ENCODE data around the gene PIPOX. TPM values are rescaled to one million over a fixed set of nuclear protein-coding genes. Genes with fewer than 3 reads are reported as not detected.

Gene PIPOX
- total RNA-seq, 2 experiments from 2014 or later: 1.5 to 2.4 TPM

GRCh38 chr17:29054835-29055234 is 11.9 kb downstream of the PIPOX start:
- Mint-ChIP-seq H3K4me1 (ENCODE audit: low read depth) (no peaks in the 10 kb centered on the region), H3K27ac (no peak overlapping the region), H3K36me3 (no peaks in the 10 kb centered on the region), H3K9me3 (no peaks in the 10 kb centered on the region), H3K27me3 (no peaks in the 10 kb centered on the region), H3K4me3 (no peak overlapping the region)
- intact Hi-C loops (cut with micrococcal nuclease): no loop called here
- POLR2A ChIA-PET: no interaction called here
- DNase-seq: no peak
- CTCF ChIA-PET: interaction anchor here (0.6 to 2.4 kb wide), 3 partner anchors 62 to 425 kb away, joined by 3 to 12 read pairs (median 4); no protein-coding TSS in a partner anchor

GRCh38 chr17:29057361-29057760 is 14.4 kb downstream of the PIPOX start:
- peaks cover 2% of the 10 kb centered on the region for H3K4me1 Mint-ChIP-seq (ENCODE audit: low read depth)

GRCh38 chr17:29058391-29058790 is 15.4 kb downstream of the PIPOX start:
- Mint-ChIP-seq H3K36me3 (no peaks in the 10 kb centered on the region), H3K4me1 (ENCODE audit: low read depth) (peaks cover 2% of the 10 kb centered on the region), H3K9me3 (no peaks in the 10 kb centered on the region), H3K27ac (no peak overlapping the region), H3K4me3 (no peak overlapping the region), H3K27me3 (no peaks in the 10 kb centered on the region)
- no peak for DNase-seq
- intact Hi-C loops (cut with micrococcal nuclease): no loop called here
- POLR2A ChIA-PET: no interaction called here
- CTCF ChIA-PET: no interaction called here

More at GRCh38 chr17:29057361-29057760, 14.4 kb downstream of the PIPOX start:
- Mint-ChIP-seq H3K36me3 (no peaks in the 10 kb centered on the region), H3K27ac (no peak overlapping the region), H3K27me3 (no peaks in the 10 kb centered on the region), H3K9me3 (no peaks in the 10 kb centered on the region), H3K4me3 (no peak overlapping the region)
- no peak for DNase-seq
- intact Hi-C loops (cut with micrococcal nuclease): no loop called here
- ChIA-PET CTCF (no interaction called here), POLR2A (no interaction called here)

GRCh38 chr17:29059281-29059680 is 16.3 kb downstream of the PIPOX start:
- Mint-ChIP-seq H3K4me3 (no peak overlapping the region), H3K9me3 (no peaks in the 10 kb centered on the region), H3K27me3 (no peaks in the 10 kb centered on the region), H3K36me3 (no peaks in the 10 kb centered on the region), H3K27ac (no peak overlapping the region), H3K4me1 (ENCODE audit: low read depth) (peaks cover 2% of the 10 kb centered on the region)
- DNase-seq: no peak
- intact Hi-C loops (cut with micrococcal nuclease): no loop called here
- CTCF ChIA-PET: interaction anchor here (0.6 to 0.7 kb wide), 2 partner anchors 19 to 477 kb away, joined by 3 to 4 read pairs; no protein-coding TSS in a partner anchor
- POLR2A ChIA-PET: no interaction called here

GRCh38 chr17:29060475-29060874 is 17.5 kb downstream of the PIPOX start:
- ChIA-PET CTCF (no interaction called here), POLR2A (no interaction called here)
- Mint-ChIP-seq H3K27ac (no peak overlapping the region), H3K27me3 (no peaks in the 10 kb centered on the region), H3K9me3 (no peaks in the 10 kb centered on the region), H3K36me3 (no peaks in the 10 kb centered on the region), H3K4me3 (no peak overlapping the region), H3K4me1 (ENCODE audit: low read depth) (peaks cover 2% of the 10 kb centered on the region)
- no peak for DNase-seq
- intact Hi-C loops (cut with micrococcal nuclease): no loop called here

- CTCF ChIA-PET: no interaction called here
Observed at GRCh38 chr17:29061036-29061435, 18.1 kb downstream of the PIPOX start.

GRCh38 chr17:29062215-29062614 is 19.3 kb downstream of the PIPOX start:
- no peak for DNase-seq
- Mint-ChIP-seq H3K36me3 (no peaks in the 10 kb centered on the region), H3K27me3 (no peaks in the 10 kb centered on the region), H3K9me3 (no peaks in the 10 kb centered on the region), H3K4me3 (no peak overlapping the region), H3K27ac (no peak overlapping the region), H3K4me1 (ENCODE audit: low read depth) (peaks cover 2% of the 10 kb centered on the region)
- POLR2A ChIA-PET: no interaction called here
- intact Hi-C loops (cut with micrococcal nuclease): no loop called here
- CTCF ChIA-PET: interaction anchor here (0.8 to 2.9 kb wide), 2 partner anchors 55 to 97 kb away, joined by 4 to 12 read pairs; no protein-coding TSS in a partner anchor

More at GRCh38 chr17:29061036-29061435, 18.1 kb downstream of the PIPOX start:
- no peak overlapping the region for H3K4me3 Mint-ChIP-seq
- peaks cover 2% of the 10 kb centered on the region for H3K4me1 Mint-ChIP-seq (ENCODE audit: low read depth)
- no peaks in the 10 kb centered on the region for H3K9me3 Mint-ChIP-seq
- no peak for DNase-seq
- POLR2A ChIA-PET: no interaction called here
- no peaks in the 10 kb centered on the region for H3K36me3 Mint-ChIP-seq
- H3K27me3 Mint-ChIP-seq: no peaks in the 10 kb centered on the region
- H3K27ac Mint-ChIP-seq: no peak overlapping the region
- intact Hi-C loops (cut with micrococcal nuclease): no loop called here

- CTCF ChIA-PET: interaction anchor here (1.4 to 2.9 kb wide), 2 partner anchors 53 to 99 kb away, joined by 3 to 12 read pairs; no protein-coding TSS in a partner anchor
- H3K4me3 Mint-ChIP-seq: no peak overlapping the region
- POLR2A ChIA-PET: no interaction called here
- intact Hi-C loops (cut with micrococcal nuclease): no loop called here
- no peaks in the 10 kb centered on the region for H3K27me3 Mint-ChIP-seq
- no peaks in the 10 kb centered on the region for H3K36me3 Mint-ChIP-seq
- H3K9me3 Mint-ChIP-seq: no peaks in the 10 kb centered on the region
- H3K4me1 Mint-ChIP-seq (ENCODE audit: low read depth): peaks cover 2% of the 10 kb centered on the region
- H3K27ac Mint-ChIP-seq: no peak overlapping the region
- DNase-seq: no peak
Observed at GRCh38 chr17:29063992-29064391, 21.1 kb downstream of the PIPOX start.

- Mint-ChIP-seq H3K4me3 (no peak overlapping the region), H3K9me3 (no peaks in the 10 kb centered on the region), H3K27me3 (no peaks in the 10 kb centered on the region), H3K4me1 (ENCODE audit: low read depth) (no peaks in the 10 kb centered on the region), H3K27ac (no peak overlapping the region), H3K36me3 (no peaks in the 10 kb centered on the region)
- DNase-seq: no peak
- CTCF ChIA-PET: no interaction called here
- intact Hi-C loops (cut with micrococcal nuclease): no loop called here
- POLR2A ChIA-PET: no interaction called here
Observed at GRCh38 chr17:29066047-29066446, 23.1 kb downstream of the PIPOX start.

GRCh38 chr17:29066606-29067005 is 23.7 kb downstream of the PIPOX start:
- no peak overlapping the region for H3K27ac Mint-ChIP-seq

GRCh38 chr17:29068818-29069217 is 25.9 kb downstream of the PIPOX start:
- Mint-ChIP-seq H3K4me1 (ENCODE audit: low read depth) (no peaks in the 10 kb centered on the region), H3K9me3 (no peaks in the 10 kb centered on the region), H3K4me3 (no peak overlapping the region), H3K27ac (no peak overlapping the region), H3K36me3 (no peaks in the 10 kb centered on the region), H3K27me3 (no peaks in the 10 kb centered on the region)
- DNase-seq: no peak
- ChIA-PET POLR2A (no interaction called here), CTCF (interaction anchor here (1.6 kb wide), 1 partner anchor 42 kb away, joined by 4 read pairs; no protein-coding TSS in a partner anchor)
- intact Hi-C loops (cut with micrococcal nuclease): no loop called here

More at GRCh38 chr17:29066606-29067005, 23.7 kb downstream of the PIPOX start:
- ChIA-PET CTCF (no interaction called here), POLR2A (no interaction called here)
- no peak for DNase-seq
- H3K4me1 Mint-ChIP-seq (ENCODE audit: low read depth): no peaks in the 10 kb centered on the region
- no peak overlapping the region for H3K4me3 Mint-ChIP-seq
- intact Hi-C loops (cut with micrococcal nuclease): no loop called here
- no peaks in the 10 kb centered on the region for H3K27me3 Mint-ChIP-seq
- H3K9me3 Mint-ChIP-seq: no peaks in the 10 kb centered on the region
- no peaks in the 10 kb centered on the region for H3K36me3 Mint-ChIP-seq

- Mint-ChIP-seq H3K36me3 (no peaks in the 10 kb centered on the region), H3K4me3 (no peak overlapping the region), H3K4me1 (ENCODE audit: low read depth) (no peaks in the 10 kb centered on the region), H3K27me3 (no peaks in the 10 kb centered on the region), H3K9me3 (no peaks in the 10 kb centered on the region), H3K27ac (no peak overlapping the region)
- POLR2A ChIA-PET: no interaction called here
- CTCF ChIA-PET: interaction anchor here (1.6 kb wide), 1 partner anchor 42 kb away, joined by 4 read pairs; no protein-coding TSS in a partner anchor
- no peak for DNase-seq
- intact Hi-C loops (cut with micrococcal nuclease): no loop called here
Observed at GRCh38 chr17:29069526-29070041, 26.6 kb downstream of the PIPOX start.

GRCh38 chr17:29070308-29070707 is 27.4 kb downstream of the PIPOX start:
- CTCF ChIA-PET: no interaction called here
- H3K27ac Mint-ChIP-seq: no peak overlapping the region

More at GRCh38 chr17:29070308-29070707, 27.4 kb downstream of the PIPOX start:
- Mint-ChIP-seq H3K9me3 (no peaks in the 10 kb centered on the region), H3K4me1 (ENCODE audit: low read depth) (no peaks in the 10 kb centered on the region), H3K27me3 (no peaks in the 10 kb centered on the region), H3K36me3 (no peaks in the 10 kb centered on the region), H3K4me3 (no peak overlapping the region)
- POLR2A ChIA-PET: no interaction called here
- intact Hi-C loops (cut with micrococcal nuclease): no loop called here
- DNase-seq: no peak
